Measurements from ENCODE around the gene AKAP8.

DNA sequence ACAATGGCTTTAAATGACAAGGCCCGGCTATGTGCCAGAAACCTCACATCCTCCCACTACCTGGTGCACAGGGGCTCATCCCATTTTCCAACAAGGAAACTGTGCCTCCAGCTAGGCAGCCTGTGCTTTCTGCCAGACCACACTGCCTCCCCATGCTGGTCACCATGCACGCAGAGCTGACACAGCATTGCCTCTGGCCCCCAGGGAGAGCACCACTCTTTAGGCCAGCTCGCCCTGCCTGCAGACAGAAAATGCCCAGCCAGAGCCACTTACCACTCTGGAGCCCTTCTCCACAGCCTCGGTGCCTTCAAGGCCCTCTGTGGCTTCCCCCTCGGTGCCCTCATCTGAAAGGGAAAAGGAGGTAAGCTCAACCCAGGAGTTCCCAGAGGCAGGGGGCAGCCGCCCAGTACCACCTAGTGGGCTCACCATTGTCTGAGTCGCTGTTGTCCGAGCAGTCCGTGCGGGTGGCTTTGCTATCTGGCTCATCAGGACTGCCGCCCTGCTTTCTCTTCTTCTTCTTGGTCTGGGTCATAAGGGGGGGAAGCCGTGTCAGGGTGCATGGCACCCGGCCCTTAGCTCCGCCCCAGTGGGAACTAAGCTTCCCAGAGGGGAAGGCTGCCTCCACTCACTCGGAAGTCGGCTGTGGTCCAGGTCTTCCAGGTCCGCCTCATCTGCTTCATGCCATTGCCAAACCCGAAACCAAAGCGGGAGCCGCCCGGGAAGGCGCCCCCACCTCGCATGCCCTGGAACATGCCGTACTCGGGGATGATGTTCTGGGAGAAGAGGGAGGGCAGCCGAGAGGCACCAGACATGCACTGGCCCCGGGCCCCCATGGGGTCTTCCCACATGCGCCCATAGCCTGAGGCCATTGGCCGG, 21.2 kb upstream of the AKAP8 start:
- TF ChIP-seq, protein P1, sequence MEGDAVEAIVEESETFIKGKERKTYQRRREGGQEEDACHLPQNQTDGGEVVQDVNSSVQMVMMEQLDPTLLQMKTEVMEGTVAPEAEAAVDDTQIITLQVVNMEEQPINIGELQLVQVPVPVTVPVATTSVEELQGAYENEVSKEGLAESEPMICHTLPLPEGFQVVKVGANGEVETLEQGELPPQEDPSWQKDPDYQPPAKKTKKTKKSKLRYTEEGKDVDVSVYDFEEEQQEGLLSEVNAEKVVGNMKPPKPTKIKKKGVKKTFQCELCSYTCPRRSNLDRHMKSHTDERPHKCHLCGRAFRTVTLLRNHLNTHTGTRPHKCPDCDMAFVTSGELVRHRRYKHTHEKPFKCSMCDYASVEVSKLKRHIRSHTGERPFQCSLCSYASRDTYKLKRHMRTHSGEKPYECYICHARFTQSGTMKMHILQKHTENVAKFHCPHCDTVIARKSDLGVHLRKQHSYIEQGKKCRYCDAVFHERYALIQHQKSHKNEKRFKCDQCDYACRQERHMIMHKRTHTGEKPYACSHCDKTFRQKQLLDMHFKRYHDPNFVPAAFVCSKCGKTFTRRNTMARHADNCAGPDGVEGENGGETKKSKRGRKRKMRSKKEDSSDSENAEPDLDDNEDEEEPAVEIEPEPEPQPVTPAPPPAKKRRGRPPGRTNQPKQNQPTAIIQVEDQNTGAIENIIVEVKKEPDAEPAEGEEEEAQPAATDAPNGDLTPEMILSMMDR (IDR thresholded peaks at IDR 0.05): no peak
- TF ChIP-seq, protein P2, sequence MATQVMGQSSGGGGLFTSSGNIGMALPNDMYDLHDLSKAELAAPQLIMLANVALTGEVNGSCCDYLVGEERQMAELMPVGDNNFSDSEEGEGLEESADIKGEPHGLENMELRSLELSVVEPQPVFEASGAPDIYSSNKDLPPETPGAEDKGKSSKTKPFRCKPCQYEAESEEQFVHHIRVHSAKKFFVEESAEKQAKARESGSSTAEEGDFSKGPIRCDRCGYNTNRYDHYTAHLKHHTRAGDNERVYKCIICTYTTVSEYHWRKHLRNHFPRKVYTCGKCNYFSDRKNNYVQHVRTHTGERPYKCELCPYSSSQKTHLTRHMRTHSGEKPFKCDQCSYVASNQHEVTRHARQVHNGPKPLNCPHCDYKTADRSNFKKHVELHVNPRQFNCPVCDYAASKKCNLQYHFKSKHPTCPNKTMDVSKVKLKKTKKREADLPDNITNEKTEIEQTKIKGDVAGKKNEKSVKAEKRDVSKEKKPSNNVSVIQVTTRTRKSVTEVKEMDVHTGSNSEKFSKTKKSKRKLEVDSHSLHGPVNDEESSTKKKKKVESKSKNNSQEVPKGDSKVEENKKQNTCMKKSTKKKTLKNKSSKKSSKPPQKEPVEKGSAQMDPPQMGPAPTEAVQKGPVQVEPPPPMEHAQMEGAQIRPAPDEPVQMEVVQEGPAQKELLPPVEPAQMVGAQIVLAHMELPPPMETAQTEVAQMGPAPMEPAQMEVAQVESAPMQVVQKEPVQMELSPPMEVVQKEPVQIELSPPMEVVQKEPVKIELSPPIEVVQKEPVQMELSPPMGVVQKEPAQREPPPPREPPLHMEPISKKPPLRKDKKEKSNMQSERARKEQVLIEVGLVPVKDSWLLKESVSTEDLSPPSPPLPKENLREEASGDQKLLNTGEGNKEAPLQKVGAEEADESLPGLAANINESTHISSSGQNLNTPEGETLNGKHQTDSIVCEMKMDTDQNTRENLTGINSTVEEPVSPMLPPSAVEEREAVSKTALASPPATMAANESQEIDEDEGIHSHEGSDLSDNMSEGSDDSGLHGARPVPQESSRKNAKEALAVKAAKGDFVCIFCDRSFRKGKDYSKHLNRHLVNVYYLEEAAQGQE (IDR thresholded peaks at IDR 0.05; ENCODE audit: insufficient read depth in 1 of 2, low read depth in 2 of 2, low read length in 1 of 2): no peak
- no peak for TF ChIP-seq SIN3A (IDR thresholded peaks at IDR 0.05; ENCODE audit: borderline replicate concordance, insufficient read depth, low read depth, low read length)
- no peak for TF ChIP-seq TCF7L2 (IDR thresholded peaks at IDR 0.05; ENCODE audit: low read depth, low read length)
- TF ChIP-seq POLR2AphosphoS5 (IDR thresholded peaks at IDR 0.05; ENCODE audit: low read depth, low read length): no peak
